Osteoblast (primary cell): ENCODE measurements around the gene LRP1B. TPM values are rescaled to one million over a fixed set of nuclear protein-coding genes. Genes with fewer than 3 reads are reported as not detected.

ENCODE experiments used
- DNase-seq: peaks from one replicate; pipeline ENCODE4 v3.0.0; 2011; ENCODE audit warnings: low spot score, mixed read lengths; ENCODE audit not compliant: insufficient read length; ENCODE audit errors: missing footprints
- H2AFZ ChIP-seq: 2 replicates; pipeline ENCODE4 v1.6.0; 2011; ENCODE audit warnings: mild to moderate bottlenecking, low read length
- H3K27ac ChIP-seq: 2 replicates; pipeline ENCODE4 v1.5.1; 2011; ENCODE audit warnings: mild to moderate bottlenecking, low read depth, low read length, moderate library complexity
- H3K27me3 ChIP-seq: 2 replicates; pipeline ENCODE4 v1.6.0; 2012; ENCODE audit warnings: mild to moderate bottlenecking, control low read depth, inconsistent platforms, low read length, moderate library complexity; ENCODE audit not compliant: insufficient read depth
- H3K36me3 ChIP-seq: 2 replicates; pipeline ENCODE4 v1.5.1; 2011; ENCODE audit warnings: mild to moderate bottlenecking, low read length, control low read depth, moderate library complexity; ENCODE audit not compliant: insufficient read depth
- H3K4me1 ChIP-seq: 2 replicates; pipeline ENCODE4 v1.5.1; 2011; ENCODE audit warnings: mild to moderate bottlenecking, low read length, control low read depth, moderate library complexity; ENCODE audit not compliant: insufficient read depth
- H3K4me2 ChIP-seq: 2 replicates; pipeline ENCODE4 v1.6.0; 2011; ENCODE audit warnings: mild to moderate bottlenecking, low read length; ENCODE audit not compliant: insufficient read depth
- H3K4me3 ChIP-seq: fragments of 200-600 bp; sonication (generic); 3 replicates; pipeline ENCODE4 v1.5.1; 2012; ENCODE audit warnings: mild to moderate bottlenecking, low read length, inconsistent platforms; ENCODE audit not compliant: insufficient read depth
- H3K79me2 ChIP-seq: 2 replicates; pipeline ENCODE4 v1.6.0; 2012; ENCODE audit warnings: mild to moderate bottlenecking, low read length, control low read depth, inconsistent platforms; ENCODE audit not compliant: insufficient read depth
- H3K9me3 ChIP-seq: 2 replicates; pipeline ENCODE4 v1.5.1; 2011; ENCODE audit warnings: low read depth, low read length, control low read depth
- H4K20me1 ChIP-seq: 2 replicates; pipeline ENCODE4 v1.6.0; 2012; ENCODE audit warnings: mild to moderate bottlenecking, low read length, control low read depth; ENCODE audit not compliant: insufficient read depth
- CTCF ChIP-seq: IDR thresholded peaks from 2 replicates; pipeline ENCODE4 v1.5.1; 2011; ENCODE audit warnings: mild to moderate bottlenecking, low read depth, low read length, moderate library complexity; ENCODE audit errors: extremely low read depth
- total RNA-seq: library from RNA; depleted of rRNA; stranded (reverse); fragments of >200 nt; gene quantifications from 2 replicates; pipeline ENCODE4 v1.2.3, GENCODE V29; 2012

Gene LRP1B
- total RNA-seq, 1 donor: not detected

GRCh38 chr2:140502951-140503630 lies 1627.7 kb downstream of the LRP1B start:
- peak; percentile 77 for DNase-seq
- Histone ChIP-seq H3K27me3 (no peaks in the 10 kb centered on the region), H3K4me3 (peak overlapping the region; percentile 23), H3K79me2 (no peaks in the 10 kb centered on the region), H3K36me3 (no peaks in the 10 kb centered on the region), H2AFZ (no peak overlapping the region), H3K27ac (peak overlapping the region; percentile 50), H3K9me3 (no peaks in the 10 kb centered on the region), H4K20me1 (no peaks in the 10 kb centered on the region), H3K4me2 (peak overlapping the region; percentile 40), H3K4me1 (peaks cover 5% of the 10 kb centered on the region)
- TF ChIP-seq CTCF: no peak

- Histone ChIP-seq H3K27ac (no peak overlapping the region), H2AFZ (no peak overlapping the region), H3K4me2 (no peak overlapping the region), H3K36me3 (no peaks in the 10 kb centered on the region), H3K9me3 (no peaks in the 10 kb centered on the region), H4K20me1 (no peaks in the 10 kb centered on the region), H3K27me3 (no peaks in the 10 kb centered on the region), H3K4me1 (peaks cover 4% of the 10 kb centered on the region), H3K4me3 (no peak overlapping the region), H3K79me2 (no peaks in the 10 kb centered on the region)
- DNase-seq: no peak
- no peak for TF ChIP-seq CTCF
These were observed 1632.5 kb downstream of the LRP1B start for GRCh38 chr2:140498360-140498759.

- Histone ChIP-seq H3K79me2 (no peaks in the 10 kb centered on the region), H3K27ac (no peak overlapping the region), H4K20me1 (no peaks in the 10 kb centered on the region), H3K36me3 (no peaks in the 10 kb centered on the region), H3K4me3 (no peak overlapping the region), H3K9me3 (no peaks in the 10 kb centered on the region), H3K27me3 (no peaks in the 10 kb centered on the region), H2AFZ (no peak overlapping the region), H3K4me1 (no peaks in the 10 kb centered on the region), H3K4me2 (no peak overlapping the region)
- no peak for TF ChIP-seq CTCF
- DNase-seq: no peak
These were observed 1634.1 kb downstream of the LRP1B start for GRCh38 chr2:140496714-140497113.

GRCh38 chr2:140491876-140492275 lies 1638.9 kb downstream of the LRP1B start:
- no peaks in the 10 kb centered on the region for H3K36me3 ChIP-seq
- no peaks in the 10 kb centered on the region for H3K4me1 ChIP-seq
- H3K4me2 ChIP-seq: no peak overlapping the region
- no peak overlapping the region for H3K4me3 ChIP-seq
- H3K9me3 ChIP-seq: no peaks in the 10 kb centered on the region
- no peaks in the 10 kb centered on the region for H4K20me1 ChIP-seq
- no peaks in the 10 kb centered on the region for H3K27me3 ChIP-seq
- no peak overlapping the region for H3K27ac ChIP-seq
- no peak for DNase-seq
- no peaks in the 10 kb centered on the region for H3K79me2 ChIP-seq
- no peak overlapping the region for H2AFZ ChIP-seq
- no peak for TF ChIP-seq CTCF
